Measurements from ENCODE around the gene CHST8. TPM values are rescaled to one million over a fixed set of nuclear protein-coding genes. Genes with fewer than 3 reads are reported as not detected.

CHST8 gene
- polyA plus RNA-seq, 3 donors = not detected

GRCh38 chr19:33724021-33724720 is 102.4 kb downstream of the CHST8 start:
- 89% methylated on average over 13 of the region's 15 CpGs for WGBS (ENCODE audit: insufficient coverage)
- no peaks in the 10 kb centered on the region for H3K27me3 ChIP-seq (ENCODE audit: control insufficient read depth in 2 of 2, insufficient read depth in 2 of 2, low read length in 2 of 2)
- H3K36me3 ChIP-seq (replicated peaks in 1 of 2; ENCODE audit: control insufficient read depth in 1 of 2, insufficient read depth in 2 of 2, low read length in 2 of 2) = no peaks in the 10 kb centered on the region
- H2AFZ ChIP-seq (ENCODE audit: insufficient read depth, low read depth, low read length, poor library complexity, severe bottlenecking) = no peak overlapping the region
- peaks cover 0 to 3% (median 0%) of the 10 kb centered on the region in 7 donors for H3K9me3 Mint-ChIP-seq
- H3K9me3 ChIP-seq (replicated peaks in 1 of 2; ENCODE audit: control insufficient read depth in 1 of 2, insufficient read depth in 1 of 2, low read length in 2 of 2) = peaks cover 0 to 3% of the 10 kb centered on the region in 2 donors
- H4K20me1 ChIP-seq (ENCODE audit: insufficient read depth, low read length) = no peaks in the 10 kb centered on the region
- no peak overlapping the region for H3K4me2 ChIP-seq (replicated peaks; ENCODE audit: extremely low read depth, low read length, poor library complexity, severe bottlenecking)
- H3K27ac Mint-ChIP-seq = no peak overlapping the region
- H3K79me2 ChIP-seq (ENCODE audit: insufficient read depth, low read length) = no peaks in the 10 kb centered on the region
- H3K27ac ChIP-seq (ENCODE audit: low read depth in 1 of 2, low read length in 2 of 2) = no peak overlapping the region
- H3K27me3 Mint-ChIP-seq (ENCODE audit: low read depth in 3 of 3) = peaks cover 2 to 6% (median 4%) of the 10 kb centered on the region in 3 donors
- H3K4me1 ChIP-seq (ENCODE audit: control insufficient read depth in 1 of 2, insufficient read depth in 2 of 2, low read length in 2 of 2) = no peaks in the 10 kb centered on the region
- TF ChIP-seq, protein P1, sequence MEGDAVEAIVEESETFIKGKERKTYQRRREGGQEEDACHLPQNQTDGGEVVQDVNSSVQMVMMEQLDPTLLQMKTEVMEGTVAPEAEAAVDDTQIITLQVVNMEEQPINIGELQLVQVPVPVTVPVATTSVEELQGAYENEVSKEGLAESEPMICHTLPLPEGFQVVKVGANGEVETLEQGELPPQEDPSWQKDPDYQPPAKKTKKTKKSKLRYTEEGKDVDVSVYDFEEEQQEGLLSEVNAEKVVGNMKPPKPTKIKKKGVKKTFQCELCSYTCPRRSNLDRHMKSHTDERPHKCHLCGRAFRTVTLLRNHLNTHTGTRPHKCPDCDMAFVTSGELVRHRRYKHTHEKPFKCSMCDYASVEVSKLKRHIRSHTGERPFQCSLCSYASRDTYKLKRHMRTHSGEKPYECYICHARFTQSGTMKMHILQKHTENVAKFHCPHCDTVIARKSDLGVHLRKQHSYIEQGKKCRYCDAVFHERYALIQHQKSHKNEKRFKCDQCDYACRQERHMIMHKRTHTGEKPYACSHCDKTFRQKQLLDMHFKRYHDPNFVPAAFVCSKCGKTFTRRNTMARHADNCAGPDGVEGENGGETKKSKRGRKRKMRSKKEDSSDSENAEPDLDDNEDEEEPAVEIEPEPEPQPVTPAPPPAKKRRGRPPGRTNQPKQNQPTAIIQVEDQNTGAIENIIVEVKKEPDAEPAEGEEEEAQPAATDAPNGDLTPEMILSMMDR (IDR thresholded peaks at IDR 0.05) = no peak
- DNase-seq = no peak
- H3K4me3 ChIP-seq (replicated peaks in 1 of 3; ENCODE audit: low read depth in 2 of 3, low read length in 3 of 3) = no peak overlapping the region
- H3K9ac ChIP-seq (ENCODE audit: insufficient read depth, low read length, poor library complexity, severe bottlenecking) = no peak overlapping the region
- intact Hi-C loops (cut with micrococcal nuclease) = no loop called here
- H3K4me3 Mint-ChIP-seq = no peak overlapping the region
- H3K4me1 Mint-ChIP-seq = no peaks in the 10 kb centered on the region
- no peaks in the 10 kb centered on the region for H3K36me3 Mint-ChIP-seq

DNA sequence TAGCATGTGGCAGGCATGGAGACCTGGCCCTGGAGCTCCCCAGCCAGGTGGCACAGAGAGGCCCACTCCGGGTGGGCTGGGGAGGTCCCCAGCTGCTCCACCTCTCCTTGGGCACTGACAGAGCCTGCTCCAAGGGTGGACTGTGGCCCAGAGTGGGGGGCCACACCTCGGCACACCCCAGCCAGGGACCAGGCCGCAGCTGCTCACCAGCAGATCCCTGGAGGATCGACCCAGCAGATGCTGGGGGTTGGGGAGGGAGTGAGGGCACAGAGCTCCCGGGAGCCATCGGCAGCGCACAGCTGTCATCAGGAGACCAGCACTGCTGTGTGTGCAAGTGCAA is 102.9 kb downstream of the CHST8 start:
- Mint-ChIP-seq H3K4me1 (no peaks in the 10 kb centered on the region), H3K36me3 (no peaks in the 10 kb centered on the region), H3K27ac (no peak overlapping the region), H3K9me3 (peaks cover 0 to 3% (median 0%) of the 10 kb centered on the region in 7 donors), H3K27me3 (ENCODE audit: low read depth in 3 of 3) (peaks cover 2 to 6% (median 2%) of the 10 kb centered on the region in 3 donors), H3K4me3 (no peak overlapping the region)
- Histone ChIP-seq H3K4me3 (replicated peaks in 1 of 3; ENCODE audit: low read depth in 2 of 3, low read length in 3 of 3) (no peak overlapping the region), H3K79me2 (ENCODE audit: insufficient read depth, low read length) (no peaks in the 10 kb centered on the region), H3K27me3 (ENCODE audit: control insufficient read depth in 2 of 2, insufficient read depth in 2 of 2, low read length in 2 of 2) (no peaks in the 10 kb centered on the region), H3K9me3 (replicated peaks in 1 of 2; ENCODE audit: control insufficient read depth in 1 of 2, insufficient read depth in 1 of 2, low read length in 2 of 2) (peaks cover 0 to 4% of the 10 kb centered on the region in 2 donors), H3K27ac (ENCODE audit: low read depth in 1 of 2, low read length in 2 of 2) (no peak overlapping the region), H2AFZ (ENCODE audit: insufficient read depth, low read depth, low read length, poor library complexity, severe bottlenecking) (no peak overlapping the region), H3K4me2 (replicated peaks; ENCODE audit: extremely low read depth, low read length, poor library complexity, severe bottlenecking) (no peak overlapping the region), H3K9ac (ENCODE audit: insufficient read depth, low read length, poor library complexity, severe bottlenecking) (no peak overlapping the region), H3K4me1 (ENCODE audit: control insufficient read depth in 1 of 2, insufficient read depth in 2 of 2, low read length in 2 of 2) (no peaks in the 10 kb centered on the region), H4K20me1 (ENCODE audit: insufficient read depth, low read length) (no peaks in the 10 kb centered on the region), H3K36me3 (replicated peaks in 1 of 2; ENCODE audit: control insufficient read depth in 1 of 2, insufficient read depth in 2 of 2, low read length in 2 of 2) (no peaks in the 10 kb centered on the region)
- DNase-seq = no peak
- intact Hi-C loops (cut with micrococcal nuclease) = no loop called here
- WGBS (ENCODE audit: insufficient coverage) = 83% methylated on average over 7 of the region's 7 CpGs
- TF ChIP-seq, protein P1 (IDR thresholded peaks at IDR 0.05) = no peak

Measured in CD14-positive monocyte (primary cell).